IMR-90 (cell line): ENCODE results near the gene BTG2. TPM values are rescaled to one million over a fixed set of nuclear protein-coding genes. Genes with fewer than 3 reads are reported as not detected.

ENCODE experiments used
- ATAC-seq: fragments of 200-7000 bp; cut with Tn5 transposase; 2 replicates; pipeline ENCODE4 v1.9.1; 2020; ENCODE audit warnings: low read depth, mild to moderate bottlenecking, moderate library complexity
- BruUV-seq: library from RNA; stranded (reverse); fragments of 400-500 nt; replicated peaks from 2 replicates; lab custom pipeline; 2021; lab: Mats Ljungman, UMichigan
- CTCF ChIA-PET: fragments of 300-600 bp; formaldehyde crosslinking; extraction: SDS; loops from one replicate; lab custom pipeline; 2021; ENCODE audit warnings: antibody characterized with exemption; lab: Yijun Ruan, JAX
- POLR2A ChIA-PET: fragments of 300-600 bp; sonication (Branson Sonifier 250); formaldehyde crosslinking; loops from one replicate; lab custom pipeline; 2022; ENCODE audit warnings: antibody characterized with exemption; ENCODE audit not compliant: unreplicated experiment; lab: Charles Lee
- DNase-seq: peaks from one replicate; pipeline ENCODE4 v3.0.0; 2013
- H2AFZ ChIP-seq: replicated peaks from 2 replicates; pipeline ENCODE3; 2013; ENCODE audit warnings: low read length, mild to moderate bottlenecking; ENCODE audit not compliant: poor library complexity
- H2AK5ac ChIP-seq: 2 replicates; pipeline ENCODE4 v1.6.1; 2013; ENCODE audit warnings: low read depth, low read length, inconsistent platforms
- H2AK9ac ChIP-seq: replicated peaks from 2 replicates; pipeline ENCODE3; 2013; ENCODE audit warnings: mild to moderate bottlenecking, low read depth, low read length, moderate library complexity; ENCODE audit not compliant: poor library complexity
- H2BK120ac ChIP-seq: 2 replicates; pipeline ENCODE4 v1.6.1; 2013; ENCODE audit warnings: low read depth, low read length, inconsistent platforms
- H2BK15ac ChIP-seq: 3 replicates; pipeline ENCODE4 v1.6.1; 2013; ENCODE audit warnings: low read depth, low read length, inconsistent platforms
- H2BK20ac ChIP-seq: 2 replicates; pipeline ENCODE4 v1.6.1; 2013; ENCODE audit warnings: low read depth, mild to moderate bottlenecking, inconsistent platforms, low read length, moderate library complexity
- H2BK5ac ChIP-seq: 2 replicates; pipeline ENCODE4 v1.6.1; 2013; ENCODE audit warnings: mild to moderate bottlenecking, low read depth, low read length, inconsistent platforms; ENCODE audit not compliant: poor library complexity, severe bottlenecking
- H3K14ac ChIP-seq: replicated peaks from 2 replicates; pipeline ENCODE4 v1.6.1; 2013; ENCODE audit warnings: low read depth, low read length, inconsistent platforms
- H3K18ac ChIP-seq: 2 replicates; pipeline ENCODE4 v1.6.1; 2013; ENCODE audit warnings: low read depth, low read length, control low read depth
- H3K23ac ChIP-seq: 2 replicates; pipeline ENCODE4 v1.6.1; 2013; ENCODE audit warnings: low read depth, low read length, inconsistent platforms
- H3K27ac ChIP-seq: 2 replicates; pipeline ENCODE4 v1.5.1; 2013; ENCODE audit warnings: mild to moderate bottlenecking, control low read depth, low read length; ENCODE audit not compliant: insufficient read depth
- H3K27me3 ChIP-seq: 2 replicates; pipeline ENCODE4 v1.6.1; 2013; ENCODE audit warnings: low read length; ENCODE audit not compliant: control insufficient read depth, insufficient read depth
- H3K36me3 ChIP-seq: 2 replicates; pipeline ENCODE4 v1.6.1; 2013; ENCODE audit warnings: low read length, mixed read lengths; ENCODE audit not compliant: control insufficient read depth, insufficient read depth
- H3K4ac ChIP-seq: 2 replicates; pipeline ENCODE4 v1.6.1; 2013; ENCODE audit warnings: low read depth, low read length, inconsistent platforms
- H3K4me1 ChIP-seq: 2 replicates; pipeline ENCODE4 v1.6.1; 2013; ENCODE audit warnings: low read length, mixed read lengths; ENCODE audit not compliant: control insufficient read depth, insufficient read depth
- H3K4me2 ChIP-seq: 2 replicates; pipeline ENCODE4 v1.6.1; 2013; ENCODE audit warnings: low read depth, mild to moderate bottlenecking, control low read depth, low read length, moderate library complexity
- H3K4me3 ChIP-seq: 2 replicates; pipeline ENCODE4 v1.5.1; 2013; ENCODE audit warnings: low read depth, mild to moderate bottlenecking, control low read depth, low read length, moderate library complexity; ENCODE audit not compliant: insufficient read depth
- H3K56ac ChIP-seq: 2 replicates; pipeline ENCODE4 v1.6.1; 2013; ENCODE audit warnings: low read length, inconsistent platforms; ENCODE audit not compliant: insufficient read depth; ENCODE audit errors: extremely low read depth
- H3K79me1 ChIP-seq, 2 experiments: 2 replicates each; pipeline ENCODE4 v1.6.1; 2013; ENCODE audit warnings: low read length in 2 of 2, inconsistent platforms in 1 of 2, low read depth in 1 of 2
- H3K9ac ChIP-seq: 2 replicates; pipeline ENCODE4 v1.6.1; 2013; ENCODE audit warnings: low read depth, low read length, control low read depth
- H3K9me1 ChIP-seq: 2 replicates; pipeline ENCODE4 v1.6.1; 2013; ENCODE audit warnings: low read length, inconsistent platforms; ENCODE audit not compliant: insufficient read depth
- H3K9me3 ChIP-seq: 2 replicates; pipeline ENCODE4 v1.6.1; 2013; ENCODE audit warnings: low read length; ENCODE audit not compliant: control insufficient read depth, insufficient read depth
- H4K20me1 ChIP-seq: 2 replicates; pipeline ENCODE4 v1.6.1; 2013; ENCODE audit warnings: low read length, inconsistent platforms; ENCODE audit not compliant: insufficient read depth
- H4K5ac ChIP-seq: 2 replicates; pipeline ENCODE4 v1.6.1; 2013; ENCODE audit warnings: mild to moderate bottlenecking, low read depth, low read length, control low read depth
- H4K8ac ChIP-seq, 2 experiments: 2 replicates each; pipeline ENCODE4 v1.6.1; 2013; ENCODE audit warnings: low read depth in 2 of 2, low read length in 2 of 2, control low read depth in 1 of 2, inconsistent platforms in 1 of 2
- H4K91ac ChIP-seq: 2 replicates; pipeline ENCODE4 v1.6.1; 2013; ENCODE audit warnings: low read depth, low read length, inconsistent platforms; ENCODE audit not compliant: insufficient read depth
- MAZ ChIP-seq: IDR thresholded peaks from 2 replicates; pipeline ENCODE4 v1.6.1; 2012; ENCODE audit warnings: low read depth, mild to moderate bottlenecking, low read length, improper control_type of control experiment, moderate library complexity, borderline replicate concordance
- MXI1 ChIP-seq: IDR thresholded peaks from 2 replicates; pipeline ENCODE4 v1.6.1; 2012; ENCODE audit warnings: low read depth, mild to moderate bottlenecking, low read length, moderate library complexity, borderline replicate concordance
- NFE2L2 ChIP-seq: fragments of 150-350 bp; IDR thresholded peaks from 2 replicates; pipeline ENCODE4 v1.6.1; 2016; ENCODE audit warnings: low read depth, mild to moderate bottlenecking, low read length
- RCOR1 ChIP-seq: IDR thresholded peaks from 2 replicates; pipeline ENCODE4 v1.6.1; 2012; ENCODE audit warnings: mild to moderate bottlenecking, low read length, improper control_type of control experiment; ENCODE audit not compliant: insufficient replicate concordance
- WGBS, 2 experiments: methylation state at CpG; one replicate each; pipeline versions ENCODE4 v1.1.5 to v1.1.7; 2013; ENCODE audit warnings: missing lambda C conversion rate in 2 of 2; ENCODE audit not compliant: insufficient read length in 1 of 2; ENCODE audit errors: extremely low coverage in 2 of 2; 5-methylcytosine and 5-hydroxymethylcytosine counted together
- dilution Hi-C: fragments of 300-500 bp; cut with HindIII; formaldehyde crosslinking; loops from one replicate; pipeline ENCODE4 v1.14.3; 2018; ENCODE audit warnings: low sequenced_read_pairs; ENCODE audit not compliant: unreplicated experiment
- in situ Hi-C: fragments of 300-500 bp; cut with MboI; formaldehyde crosslinking; loops from 3 replicates; pipeline ENCODE4 v1.14.3; 2019; ENCODE audit warnings: low sequenced_read_pairs, inconsistent platforms, mixed read lengths
- intact Hi-C: fragments of 100-400 bp; cut with micrococcal nuclease; formaldehyde crosslinking; loops from 2 replicates; pipeline ENCODE4 v1.10.0; 2022
- polyA plus RNA-seq, 3 experiments: library from polyadenylated mRNA; depleted of rRNA; stranded (reverse); fragments of >200 nt; gene quantifications; 2 replicates each; pipeline ENCODE4 v1.2.3, GENCODE V29; 2012; ENCODE audit warnings: low replicate concordance in 1 of 3
- total RNA-seq: library from RNA; depleted of rRNA; stranded (reverse); fragments of >200 nt; gene quantifications from 2 replicates; pipeline ENCODE4 v1.2.3, GENCODE V29; 2012
- TF ChIP-seq, protein P1 (sequence below): conservative IDR thresholded peaks from 2 replicates; pipeline ENCODE4 v1.5.1; 2012; ENCODE audit warnings: mild to moderate bottlenecking, low read depth, low read length, improper control_type of control experiment

Gene BTG2
- total and polyA plus RNA-seq, 2 of the 4 experiments (the other 2 are of a cell fraction) = 8.4 to 18.8 TPM

DNA sequence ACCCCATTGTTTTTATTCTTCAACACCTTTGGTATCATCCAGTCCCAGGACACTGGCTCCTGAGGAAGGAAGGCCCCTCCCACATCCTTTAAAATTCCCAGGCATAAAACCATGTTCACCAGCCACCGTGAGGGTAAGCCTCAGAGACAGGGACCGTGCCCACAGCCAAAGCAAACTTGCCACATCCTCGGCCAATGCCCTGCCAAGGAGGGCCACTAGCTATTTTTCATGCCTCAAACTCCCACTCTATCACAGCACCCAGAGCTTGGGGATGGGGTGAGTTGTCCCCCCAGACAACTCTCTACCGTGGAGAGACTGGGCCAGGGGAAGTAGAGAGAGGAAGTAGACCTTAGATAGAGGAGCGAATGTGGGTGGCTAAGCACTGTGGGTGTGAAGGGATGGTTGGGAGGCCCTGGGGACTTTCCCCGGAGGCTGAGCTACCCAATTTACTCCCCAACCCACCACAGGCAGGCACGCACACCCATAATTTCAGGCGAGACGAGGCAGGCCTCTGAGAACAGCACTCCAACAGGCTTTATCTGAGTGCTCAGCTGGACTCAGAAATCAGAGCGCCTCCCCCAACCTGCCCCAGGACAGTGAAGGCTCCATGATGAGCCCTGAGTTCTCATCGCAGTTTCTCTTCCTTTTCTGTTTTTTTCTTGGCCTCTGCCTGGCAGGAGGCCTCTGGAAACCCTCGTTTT, 15.9 kb upstream of the BTG2 start:
- ChIA-PET POLR2A (interaction anchor here (0.6 kb wide), 1 partner anchor 15 kb away, joined by 9 read pairs; no protein-coding TSS in a partner anchor), CTCF (interaction anchor here (0.5 to 0.8 kb wide), 2 partner anchors 17 to 22 kb away, joined by 3 read pairs; no protein-coding TSS in a partner anchor)
- Histone ChIP-seq H3K4me2 (no peak overlapping the region), H4K5ac (no peak overlapping the region), H2AFZ (peak overlapping the region; percentile 70), H3K36me3 (no peaks in the 10 kb centered on the region), H4K20me1 (no peaks in the 10 kb centered on the region), H3K27ac (no peak overlapping the region), H3K4me3 (no peak overlapping the region), H4K91ac (no peak overlapping the region), H2AK5ac (no peak overlapping the region), H2BK20ac (no peak overlapping the region), H3K9me1 (0 out of 2 replicates have a peak, but pooled peaks cover 4% of the 10 kb centered on the region), H3K27me3 (peaks cover 28% of the 10 kb centered on the region), H3K18ac (no peak overlapping the region), H3K14ac (no peak overlapping the region), H2AK9ac (no peak overlapping the region), H3K9me3 (no peaks in the 10 kb centered on the region), H3K9ac (no peak overlapping the region), H3K56ac (no peak overlapping the region), H4K8ac (no peak overlapping the region), H3K4ac (no peak overlapping the region), H3K4me1 (peaks cover 9% of the 10 kb centered on the region; the same call in 1 of the 2 replicates), H2BK15ac (no peak overlapping the region), H2BK5ac (no peak overlapping the region), H3K79me1 (no peaks in the 10 kb centered on the region), H3K23ac (no peak overlapping the region), H2BK120ac (no peak overlapping the region)
- intact Hi-C loops (no loop called here), dilution Hi-C loops (no loop called here), in situ Hi-C loops (no loop called here)
- 84% methylated on average over 4 of the region's 12 CpGs; no CpG with 5 or more reads in 1 of the 2 experiments for WGBS, 2 experiments
- no TSS peak for BruUV-seq
- TF ChIP-seq MAZ = no peak
- TF ChIP-seq RCOR1 = no peak
- TF ChIP-seq, protein P1, sequence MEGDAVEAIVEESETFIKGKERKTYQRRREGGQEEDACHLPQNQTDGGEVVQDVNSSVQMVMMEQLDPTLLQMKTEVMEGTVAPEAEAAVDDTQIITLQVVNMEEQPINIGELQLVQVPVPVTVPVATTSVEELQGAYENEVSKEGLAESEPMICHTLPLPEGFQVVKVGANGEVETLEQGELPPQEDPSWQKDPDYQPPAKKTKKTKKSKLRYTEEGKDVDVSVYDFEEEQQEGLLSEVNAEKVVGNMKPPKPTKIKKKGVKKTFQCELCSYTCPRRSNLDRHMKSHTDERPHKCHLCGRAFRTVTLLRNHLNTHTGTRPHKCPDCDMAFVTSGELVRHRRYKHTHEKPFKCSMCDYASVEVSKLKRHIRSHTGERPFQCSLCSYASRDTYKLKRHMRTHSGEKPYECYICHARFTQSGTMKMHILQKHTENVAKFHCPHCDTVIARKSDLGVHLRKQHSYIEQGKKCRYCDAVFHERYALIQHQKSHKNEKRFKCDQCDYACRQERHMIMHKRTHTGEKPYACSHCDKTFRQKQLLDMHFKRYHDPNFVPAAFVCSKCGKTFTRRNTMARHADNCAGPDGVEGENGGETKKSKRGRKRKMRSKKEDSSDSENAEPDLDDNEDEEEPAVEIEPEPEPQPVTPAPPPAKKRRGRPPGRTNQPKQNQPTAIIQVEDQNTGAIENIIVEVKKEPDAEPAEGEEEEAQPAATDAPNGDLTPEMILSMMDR = no peak
- TF ChIP-seq MXI1 = no peak
- TF ChIP-seq NFE2L2 = no peak
- DNase-seq = no peak
- ATAC-seq = no peak
